ENCODE measurements around the gene CDK11B.

GRCh38 chr1:1615256-1616044 is 43.4 kb downstream of the CDK11B start, which contains the start of gene MIB2:
- no peak for TF ChIP-seq EZH2 (IDR thresholded peaks at IDR 0.05; ENCODE audit: insufficient read depth, poor library complexity, severe bottlenecking)
- no peak for TF ChIP-seq EZH2phosphoT487 (IDR thresholded peaks at IDR 0.05; ENCODE audit: insufficient read depth, low read depth)
